GM11168 (cell line): ENCODE measurements around the gene EIF4G1.

Source experiments
- in situ Hi-C: fragments of 300-500 bp; cut with MboI; formaldehyde crosslinking; loops from one replicate; pipeline ENCODE4 v1.12.0; 2022; ENCODE audit warnings: low sequenced_read_pairs; ENCODE audit not compliant: unreplicated experiment

Gene EIF4G1

DNA sequence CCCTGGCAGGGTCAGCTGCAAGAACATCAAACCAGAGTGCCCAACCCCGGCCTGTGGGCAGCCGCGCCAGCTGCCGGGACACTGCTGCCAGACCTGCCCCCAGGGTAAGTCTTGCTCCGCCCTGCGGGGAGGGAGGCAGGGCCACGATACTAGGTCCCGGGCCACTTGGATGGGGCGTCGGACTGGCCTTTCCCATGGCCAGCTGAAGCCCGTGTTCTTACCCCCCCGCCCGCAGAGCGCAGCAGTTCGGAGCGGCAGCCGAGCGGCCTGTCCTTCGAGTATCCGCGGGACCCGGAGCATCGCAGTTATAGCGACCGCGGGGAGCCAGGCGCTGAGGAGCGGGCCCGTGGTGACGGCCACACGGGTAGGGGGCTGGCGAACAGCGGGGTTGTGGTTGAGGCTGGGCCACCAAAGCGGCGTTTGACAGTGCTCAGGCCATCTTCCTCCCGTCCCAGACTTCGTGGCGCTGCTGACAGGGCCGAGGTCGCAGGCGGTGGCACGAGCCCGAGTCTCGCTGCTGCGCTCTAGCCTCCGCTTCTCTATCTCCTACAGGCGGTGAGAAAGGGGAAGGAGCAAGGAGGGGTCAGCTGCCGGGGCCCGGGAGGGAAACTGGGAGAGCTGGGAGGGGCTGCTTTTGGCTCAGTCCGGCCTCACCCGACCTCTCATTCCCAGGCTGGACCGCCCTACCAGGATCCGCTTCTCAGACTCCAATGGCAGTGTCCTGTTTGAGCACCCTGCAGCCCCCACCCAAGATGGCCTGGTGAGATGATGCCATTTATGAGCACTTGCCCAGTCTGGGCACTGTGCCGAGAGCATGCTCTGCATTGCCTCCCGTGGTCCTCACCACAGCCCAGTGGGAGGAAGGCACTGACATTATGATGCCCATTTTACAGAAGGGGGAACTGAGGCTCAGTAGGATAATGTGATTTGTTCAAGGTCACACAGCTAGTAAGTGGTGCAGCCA is 67.1 kb downstream of the EIF4G1 start:
- in situ Hi-C loops = no loop called here

DNA sequence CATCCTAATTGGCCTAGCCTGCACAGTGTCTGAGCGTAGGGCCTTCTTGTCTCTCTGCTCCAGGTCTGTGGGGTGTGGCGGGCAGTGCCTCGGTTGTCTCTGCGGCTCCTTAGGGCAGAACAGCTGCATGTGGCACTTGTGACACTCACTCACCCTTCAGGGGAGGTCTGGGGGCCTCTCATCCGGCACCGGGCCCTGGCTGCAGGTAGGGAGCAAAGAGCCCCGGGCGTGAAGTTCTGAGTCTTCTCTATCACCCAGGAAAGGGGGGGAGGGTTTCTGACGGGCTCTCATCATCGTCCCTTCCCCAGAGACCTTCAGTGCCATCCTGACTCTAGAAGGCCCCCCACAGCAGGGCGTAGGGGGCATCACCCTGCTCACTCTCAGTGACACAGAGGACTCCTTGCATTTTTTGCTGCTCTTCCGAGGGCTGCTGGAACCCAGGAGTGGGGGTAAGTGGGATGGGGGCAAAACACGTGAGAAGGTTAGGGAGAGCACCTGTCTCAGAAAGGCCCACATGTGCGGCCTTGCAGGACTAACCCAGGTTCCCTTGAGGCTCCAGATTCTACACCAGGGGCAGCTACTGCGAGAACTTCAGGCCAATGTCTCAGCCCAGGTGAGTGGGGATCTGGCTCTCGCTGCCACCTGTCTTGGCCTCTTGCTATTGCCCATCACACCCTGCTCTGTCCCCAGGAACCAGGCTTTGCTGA is 68.1 kb downstream of the EIF4G1 start:
- in situ Hi-C loops = no loop called here

DNA sequence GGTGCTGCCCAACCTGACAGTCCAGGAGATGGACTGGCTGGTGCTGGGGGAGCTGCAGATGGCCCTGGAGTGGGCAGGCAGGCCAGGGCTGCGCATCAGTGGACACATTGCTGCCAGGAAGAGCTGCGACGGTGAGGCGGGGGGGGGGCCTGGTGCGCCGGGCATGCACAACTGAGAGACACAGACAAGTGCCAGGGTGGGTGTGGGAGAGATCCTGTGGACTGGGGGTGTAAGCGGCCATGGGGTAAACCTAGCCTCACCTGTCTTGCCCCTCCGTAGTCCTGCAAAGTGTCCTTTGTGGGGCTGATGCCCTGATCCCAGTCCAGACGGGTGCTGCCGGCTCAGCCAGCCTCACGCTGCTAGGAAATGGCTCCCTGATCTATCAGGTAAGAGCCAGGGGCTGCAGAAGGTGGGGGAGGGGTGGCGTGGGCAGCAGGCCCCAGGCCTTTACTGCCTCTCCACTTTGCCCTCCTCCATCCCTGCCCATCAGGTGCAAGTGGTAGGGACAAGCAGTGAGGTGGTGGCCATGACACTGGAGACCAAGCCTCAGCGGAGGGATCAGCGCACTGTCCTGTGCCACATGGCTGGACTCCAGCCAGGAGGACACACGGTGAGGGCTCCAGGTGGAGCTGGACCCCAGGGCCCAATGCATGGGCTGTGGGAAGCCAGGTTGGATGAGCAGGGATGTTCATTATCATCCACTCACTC is 68.8 kb downstream of the EIF4G1 start:
- in situ Hi-C loops = no loop called here

DNA sequence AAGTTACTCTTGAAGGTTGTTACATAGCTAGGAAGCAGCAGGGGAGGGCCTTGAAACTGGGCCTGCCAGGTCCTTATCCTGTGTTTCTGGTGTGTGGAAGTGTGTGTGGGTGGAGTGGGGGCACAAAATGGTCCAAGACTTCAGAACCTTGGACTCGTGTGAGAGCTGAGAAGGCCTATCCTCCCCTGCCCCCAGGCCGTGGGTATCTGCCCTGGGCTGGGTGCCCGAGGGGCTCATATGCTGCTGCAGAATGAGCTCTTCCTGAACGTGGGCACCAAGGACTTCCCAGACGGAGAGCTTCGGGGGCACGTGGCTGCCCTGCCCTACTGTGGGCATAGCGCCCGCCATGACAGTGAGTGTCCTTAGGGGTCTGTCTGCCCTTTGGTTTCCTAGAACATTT is 69.9 kb downstream of the EIF4G1 start:
- in situ Hi-C loops = no loop called here
